HPDE6-E6E7 (cell line): ENCODE results near the gene PRG3.
"Not testable (repeated sequence)": the region's sequence is repeated elsewhere in the genome, so short reads cannot be mapped to it uniquely, and the experiment has no call there.

Experiments
- DNase-seq: peaks from one replicate; pipeline ENCODE4 v3.0.0; 2011; ENCODE audit warnings: missing footprints; ENCODE audit errors: extremely low spot score

The PRG3 gene

DNA sequence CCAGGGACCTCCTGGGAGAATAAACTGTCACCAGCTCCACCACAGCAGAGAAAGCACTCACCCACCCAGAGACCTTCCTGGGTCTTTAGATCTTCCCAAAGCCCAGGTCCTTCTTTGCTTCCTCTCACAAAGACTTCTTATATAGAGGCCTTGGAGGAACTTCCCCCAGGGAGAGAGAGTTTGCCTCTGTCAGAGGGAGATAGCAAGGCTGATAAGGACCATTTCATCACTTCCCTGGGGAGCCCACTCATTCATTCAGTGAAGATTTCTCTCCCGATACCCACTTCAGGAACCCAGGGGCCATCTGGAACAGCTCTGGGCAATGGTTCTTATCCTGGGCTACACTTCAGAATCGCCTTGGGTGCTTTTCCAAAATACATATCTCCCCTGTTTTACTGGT lies 9.6 kb upstream of the PRG3 start, which contains the start of gene PRG2:
TSS of gene PRG2 (minus strand) at position 116 of the 400 bp plus-strand sequence. CDS start 706 bp downstream, outside the sequence.
- no peak for DNase-seq

DNA sequence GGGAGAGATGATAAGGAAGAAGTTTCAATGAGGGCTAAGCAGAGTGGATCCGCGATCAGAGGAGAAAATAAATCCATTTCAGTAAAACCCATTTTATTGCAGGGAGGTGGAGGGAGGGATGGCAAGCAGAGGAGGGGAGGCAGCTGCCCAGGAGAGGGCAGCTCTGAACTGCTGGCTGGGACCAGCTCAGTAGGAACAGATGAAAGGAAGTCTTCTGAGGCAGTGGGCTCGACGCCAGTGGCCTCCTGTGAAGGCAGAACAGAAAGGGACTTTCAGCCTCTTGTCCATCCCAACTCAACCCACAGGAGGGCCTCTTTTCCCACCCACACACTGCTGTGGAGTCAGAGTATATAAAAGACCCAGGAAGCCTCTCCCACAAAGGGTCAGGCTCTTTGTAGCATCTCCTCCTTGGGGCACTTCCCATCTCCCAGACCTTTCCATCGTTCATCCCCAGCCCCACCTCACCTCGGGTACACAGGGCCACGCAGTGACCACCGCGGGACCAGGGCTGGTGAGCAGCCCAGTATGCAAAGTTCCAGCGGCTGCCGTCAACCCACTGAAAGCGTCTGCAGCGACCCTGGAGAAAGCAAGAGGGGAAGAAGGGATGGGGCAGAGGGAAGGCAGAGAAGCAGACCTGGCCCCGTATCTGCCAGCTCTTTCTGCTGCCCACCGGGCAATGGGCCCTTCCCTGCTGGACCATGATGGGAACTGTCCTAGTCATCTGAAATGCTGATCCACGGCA lies 6.5 kb upstream of the PRG3 start:
- no peak for DNase-seq

DNA sequence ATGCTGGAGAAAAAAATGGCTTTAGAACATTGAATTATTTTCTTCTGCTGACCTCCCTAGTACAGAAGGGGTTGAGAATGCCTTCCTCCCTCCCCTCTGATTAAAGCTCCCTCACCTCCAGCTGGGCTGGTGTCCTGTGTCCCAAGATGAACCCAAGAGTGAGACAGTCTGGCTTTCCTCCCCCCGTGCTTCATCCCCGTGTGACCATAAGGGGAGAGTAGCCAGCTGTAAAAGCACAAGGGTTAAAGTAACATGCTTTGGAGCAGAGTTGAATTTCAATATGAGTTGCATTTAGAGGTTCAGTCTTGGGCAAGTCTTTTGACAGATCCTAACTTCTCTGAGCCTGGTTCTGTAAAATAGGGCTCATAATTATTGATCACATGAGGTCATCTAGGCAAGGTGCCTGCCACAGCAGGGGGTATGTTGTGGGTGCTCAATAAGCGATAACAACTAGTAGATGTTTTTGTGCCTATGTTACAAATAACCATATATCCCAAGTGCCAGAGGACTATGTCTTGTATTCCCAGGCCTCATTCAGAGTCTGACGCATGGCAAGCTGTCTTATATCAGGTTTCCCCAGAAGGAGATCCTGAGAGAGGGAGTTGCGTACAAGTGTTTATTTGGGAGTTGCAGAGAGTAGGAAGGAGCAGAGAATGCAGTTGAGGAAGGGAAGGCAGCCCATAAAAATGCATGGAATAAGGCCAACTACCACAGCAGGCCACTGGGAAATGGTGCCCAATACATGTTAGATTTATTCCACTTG lies 5.4 kb upstream of the PRG3 start:
- no peak for DNase-seq

DNA sequence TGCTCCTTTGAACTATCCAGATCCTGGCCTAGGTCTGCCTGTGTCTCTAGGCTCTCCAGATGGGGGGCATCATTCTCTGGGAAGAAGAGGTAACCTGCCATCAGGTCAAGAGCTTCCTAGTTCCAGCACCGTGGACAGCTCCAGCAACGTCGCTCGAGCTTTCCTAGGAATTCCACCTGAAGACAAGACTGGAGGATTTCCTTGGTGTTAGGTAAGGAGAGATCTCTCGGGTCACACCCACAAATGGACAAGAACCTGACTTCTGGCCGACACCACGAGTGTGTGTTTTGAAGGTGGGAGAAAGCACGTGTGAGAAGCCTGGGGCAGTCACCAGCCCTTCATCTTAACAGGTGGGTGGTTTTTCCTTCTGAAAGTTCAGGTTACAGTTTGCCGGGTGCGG lies 1.2 kb downstream of the PRG3 start:
- peak; percentile 21 for DNase-seq

GRCh38 chr11:57378186-57378585 lies 2.8 kb downstream of the PRG3 start:
- DNase-seq, result no peak

DNA sequence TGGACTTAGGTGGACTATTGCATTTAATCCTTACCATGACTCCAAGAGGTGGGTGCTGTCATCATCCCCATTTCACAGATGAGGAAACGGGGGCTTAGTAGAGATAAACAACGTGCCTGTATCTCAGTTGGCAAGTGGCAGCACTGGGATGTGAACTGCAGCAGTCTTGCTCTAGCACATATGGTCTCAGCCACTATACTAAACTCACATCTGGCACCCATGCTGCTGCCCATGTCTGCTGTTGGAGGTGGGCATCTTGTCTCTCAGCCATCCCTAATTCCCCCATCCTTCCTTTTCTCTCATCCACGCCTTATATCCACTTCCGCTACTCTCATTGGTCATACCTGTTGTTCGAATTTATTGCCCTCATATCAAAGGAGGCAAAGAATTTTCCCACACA lies 3.8 kb downstream of the PRG3 start:
- DNase-seq, result no peak

- no peak for DNase-seq
Observed at GRCh38 chr11:57376095-57377090, 4.6 kb downstream of the PRG3 start.

DNA sequence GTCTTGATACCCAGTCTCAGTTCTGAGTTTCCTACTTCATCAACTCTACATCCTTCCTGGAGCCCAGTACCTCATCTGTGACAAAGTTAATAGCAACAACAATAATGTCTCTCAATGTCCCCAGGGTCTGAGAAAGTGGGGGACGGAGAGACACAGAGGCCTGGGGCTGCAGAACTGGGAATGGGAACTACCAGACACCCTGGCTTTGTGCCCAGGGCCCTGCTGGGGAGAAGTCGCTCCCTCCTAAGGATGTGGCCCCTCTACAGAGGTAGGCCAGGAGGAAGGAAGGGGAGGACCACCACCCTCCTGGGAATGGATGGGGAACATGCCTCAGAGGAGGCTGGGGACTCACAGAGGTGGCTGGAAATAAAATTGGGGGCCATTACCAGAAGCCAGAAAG lies 5.5 kb downstream of the PRG3 start:
- no peak for DNase-seq

- DNase-seq, result no peak
Observed at GRCh38 chr11:57374966-57375365, 6.0 kb downstream of the PRG3 start.

GRCh38 chr11:57373146-57373545 lies 7.8 kb downstream of the PRG3 start:
- no peak for DNase-seq

GRCh38 chr11:57370941-57371340 lies 10.0 kb downstream of the PRG3 start:
- no peak for DNase-seq

GRCh38 chr11:57370251-57370650 lies 10.7 kb downstream of the PRG3 start:
- peak; percentile 60 for DNase-seq

DNA sequence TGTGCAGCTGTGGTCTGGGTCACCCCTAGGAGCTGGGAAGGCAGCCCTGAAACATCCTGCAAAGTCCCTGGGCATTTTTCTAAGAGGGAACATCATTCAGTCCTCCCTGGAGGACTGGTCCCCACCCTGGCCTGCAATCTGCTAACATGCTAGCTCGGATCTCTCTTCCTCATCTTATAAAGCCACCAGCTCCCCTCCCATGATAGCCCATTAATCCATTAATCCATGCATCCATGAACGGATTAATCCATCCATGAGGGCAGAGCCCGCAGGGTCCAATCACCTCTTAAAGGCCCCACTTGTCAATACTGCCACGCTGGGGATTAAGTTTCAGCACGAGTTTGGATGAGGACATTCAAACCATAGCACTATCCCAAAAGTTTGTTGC lies 12.1 kb downstream of the PRG3 start:
- no peak for DNase-seq

DNA sequence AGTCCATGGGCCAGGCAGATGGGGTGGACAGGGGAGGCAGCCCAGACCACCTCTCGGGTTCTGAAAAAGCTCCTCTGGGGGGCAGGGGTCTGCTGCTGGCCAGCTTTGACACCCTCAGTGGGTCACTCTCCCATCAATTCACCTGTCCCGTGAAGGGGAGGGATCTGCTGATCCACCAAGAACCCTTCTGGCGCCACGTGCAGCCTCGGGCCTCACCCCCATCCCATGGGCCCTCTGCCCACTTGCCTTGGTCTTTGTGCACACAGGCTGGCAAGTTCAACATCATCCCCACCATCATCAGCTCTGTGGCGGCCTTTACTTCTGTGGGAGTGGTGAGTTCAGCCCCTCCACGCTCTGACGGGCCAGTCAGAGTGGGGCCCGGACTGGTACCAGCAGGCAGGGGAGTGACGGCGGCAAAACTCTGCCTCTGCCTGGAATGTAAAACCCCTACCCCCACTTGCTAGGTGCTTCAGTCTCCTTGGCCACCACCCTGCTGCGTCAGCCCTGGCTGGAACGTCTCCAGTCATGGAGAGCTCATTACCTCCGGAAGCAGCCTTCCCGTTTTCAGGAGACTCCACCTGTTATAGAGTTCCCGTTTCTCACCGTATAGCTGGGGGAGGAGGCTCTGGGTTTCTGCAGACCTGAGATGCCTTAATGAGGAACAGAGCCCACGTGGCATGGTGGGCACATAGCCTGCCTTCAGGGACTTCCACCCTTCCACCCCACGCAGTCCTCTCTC lies 12.7 kb downstream of the PRG3 start:
- DNase-seq, result peak; percentile 25

GRCh38 chr11:57364851-57365660 lies 15.9 kb downstream of the PRG3 start:
- no peak for DNase-seq

DNA sequence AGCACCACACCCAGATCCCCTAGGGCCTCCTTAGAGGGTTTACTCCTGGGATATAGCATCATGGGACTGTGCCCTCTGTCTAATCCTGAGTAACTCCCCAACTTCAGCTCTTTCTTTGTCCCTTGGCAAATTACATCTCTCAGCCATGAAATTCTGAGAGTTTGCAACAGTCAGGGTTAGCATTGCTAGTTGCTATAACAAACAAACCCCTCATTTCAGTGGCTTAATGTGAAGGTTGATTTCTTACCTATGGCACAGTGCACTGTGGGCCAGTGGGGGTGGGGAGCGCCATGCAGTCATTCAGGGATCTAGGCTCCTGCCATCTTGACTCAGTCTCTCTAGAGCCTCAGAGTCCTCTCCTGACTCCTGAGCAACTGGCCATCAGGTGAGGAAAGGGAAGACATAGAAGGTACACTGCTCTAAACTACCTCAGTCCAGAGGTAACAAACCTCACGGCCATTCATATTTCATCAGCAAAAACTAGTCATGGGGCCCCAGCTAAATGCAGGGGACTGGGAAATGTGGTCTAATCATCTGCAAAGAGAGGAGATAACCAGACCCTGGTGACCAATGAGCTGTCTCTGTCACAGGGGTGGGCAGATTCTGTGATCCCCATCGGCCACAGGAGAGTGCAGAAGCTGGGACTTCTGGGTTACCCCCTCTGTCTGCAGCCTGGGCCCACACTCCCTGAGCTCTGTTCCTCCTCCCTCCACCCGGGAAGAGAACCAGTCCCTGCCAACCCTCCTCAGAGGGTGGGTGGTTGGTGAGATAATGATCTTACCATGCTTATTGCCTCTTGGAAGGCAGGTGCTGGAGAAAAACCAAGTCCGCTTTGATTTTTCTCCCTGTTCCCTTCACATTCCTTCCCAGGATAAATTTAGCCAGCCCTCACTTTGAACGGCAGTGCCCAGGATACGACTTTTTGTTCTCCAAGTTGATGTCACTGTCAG lies 17.5 kb downstream of the PRG3 start:
- no peak for DNase-seq

DNA sequence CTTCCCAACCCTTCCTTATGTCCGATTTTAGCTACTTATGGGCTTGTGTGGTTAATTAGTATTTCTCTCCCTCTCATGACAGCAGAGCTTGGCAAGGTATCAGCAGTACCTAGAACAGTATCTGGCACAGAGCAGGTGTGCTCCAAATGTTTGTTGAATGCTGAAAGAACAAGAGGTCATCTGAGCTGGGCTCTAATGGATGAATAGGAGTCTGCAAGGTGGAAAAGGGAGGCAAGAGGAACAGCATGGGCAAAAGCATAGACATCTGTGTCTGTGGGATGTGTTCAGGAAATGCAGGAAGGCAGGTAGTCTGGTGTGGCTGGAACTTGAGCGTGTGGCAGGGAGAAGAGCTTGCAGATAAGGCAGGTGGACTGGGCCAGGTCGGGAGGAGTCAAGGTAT lies 19.0 kb downstream of the PRG3 start:
- no peak for DNase-seq

DNA sequence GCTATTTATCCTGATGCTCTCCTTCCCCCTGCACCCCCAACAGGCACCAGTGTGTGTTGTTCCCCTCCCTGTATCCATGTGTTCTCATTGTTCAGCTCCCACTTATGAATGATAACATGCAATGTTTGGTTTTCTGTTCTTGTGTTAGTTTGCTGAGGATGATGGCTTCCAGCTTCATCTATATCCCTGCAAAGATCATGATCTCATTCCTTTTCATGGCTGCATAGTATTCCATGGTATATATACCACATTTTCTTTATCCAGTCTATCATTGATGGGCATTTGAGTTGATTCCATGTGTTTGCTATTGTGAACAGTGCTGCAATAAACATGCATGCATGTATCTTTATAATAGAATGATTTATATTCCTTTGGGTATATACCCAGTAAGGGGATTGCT lies 19.5 kb downstream of the PRG3 start:
- DNase-seq, result not testable (repeated sequence)

DNA sequence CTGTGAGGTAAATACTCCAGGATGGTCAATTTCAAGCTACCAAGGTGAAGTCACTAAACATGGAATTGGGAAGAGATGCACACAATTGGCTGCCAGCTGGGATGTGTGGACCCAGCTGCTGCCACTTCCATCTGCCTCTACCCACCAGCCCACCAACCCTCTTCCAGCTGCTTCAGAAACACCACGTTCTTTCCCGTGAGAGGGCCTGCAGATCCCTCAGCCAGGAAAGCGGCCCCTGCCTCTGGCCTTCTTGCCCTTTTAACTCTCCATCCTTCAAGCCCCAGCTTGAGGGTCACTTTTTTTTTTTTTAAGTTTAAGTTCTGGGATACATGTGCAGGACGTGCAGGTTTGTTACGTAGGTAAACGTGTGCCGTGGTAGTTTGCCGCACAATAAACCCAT lies 20.0 kb downstream of the PRG3 start:
- DNase-seq, result no peak
